GM19193 (cell line): ENCODE results near the gene C6orf47.

Source experiments
- POLR2A ChIP-seq: IDR thresholded peaks from 4 replicates; pipeline ENCODE4 v1.6.1; 2011; ENCODE audit not compliant: insufficient read depth, insufficient read length; ENCODE audit errors: extremely low read depth

C6orf47 gene

DNA sequence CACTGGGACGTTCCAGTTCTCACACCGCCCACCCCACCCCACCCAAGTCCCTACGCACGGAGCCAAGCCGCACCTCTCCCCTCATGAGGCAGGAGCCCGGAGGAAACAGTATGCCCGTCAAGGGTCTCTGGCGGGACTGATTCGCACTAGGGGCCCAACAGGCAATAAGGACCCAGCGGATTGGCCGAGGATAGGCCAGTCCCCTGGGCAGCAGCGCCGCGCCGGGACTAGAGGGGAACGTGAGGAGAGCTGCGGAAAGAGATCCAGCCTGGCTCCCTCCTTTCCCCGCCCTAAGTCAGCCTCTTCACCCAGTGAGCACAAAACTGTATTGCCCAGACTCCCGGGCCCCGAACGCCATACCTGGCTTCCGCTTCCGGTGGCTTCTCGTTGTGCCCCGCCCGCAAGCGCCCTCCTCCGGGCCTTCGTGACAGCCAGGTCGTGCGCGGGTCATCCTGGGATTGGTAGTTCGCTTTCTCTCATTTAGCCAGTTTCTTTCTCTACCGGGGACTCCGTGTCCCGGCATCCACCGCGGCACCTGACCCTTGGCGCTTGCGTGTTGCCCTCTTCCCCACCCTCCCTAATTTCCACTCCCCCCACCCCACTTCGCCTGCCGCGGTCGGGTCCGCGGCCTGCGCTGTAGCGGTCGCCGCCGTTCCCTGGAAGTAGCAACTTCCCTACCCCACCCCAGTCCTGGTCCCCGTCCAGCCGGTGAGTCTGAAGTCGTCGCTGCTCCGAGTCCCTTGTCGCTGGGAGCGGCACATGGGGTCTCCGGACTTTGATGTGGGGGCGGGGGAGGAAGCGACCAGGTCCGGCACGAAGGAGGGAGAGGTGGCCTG, 5.1 kb upstream of the C6orf47 start, which contains the start of gene CSNK2B:
Gene CSNK2B, plus strand, starts transcription at position 580 of the 836 bp plus-strand sequence. CDS start 752 bp downstream, outside the sequence.
- TF ChIP-seq POLR2A, result peak; percentile 87

DNA sequence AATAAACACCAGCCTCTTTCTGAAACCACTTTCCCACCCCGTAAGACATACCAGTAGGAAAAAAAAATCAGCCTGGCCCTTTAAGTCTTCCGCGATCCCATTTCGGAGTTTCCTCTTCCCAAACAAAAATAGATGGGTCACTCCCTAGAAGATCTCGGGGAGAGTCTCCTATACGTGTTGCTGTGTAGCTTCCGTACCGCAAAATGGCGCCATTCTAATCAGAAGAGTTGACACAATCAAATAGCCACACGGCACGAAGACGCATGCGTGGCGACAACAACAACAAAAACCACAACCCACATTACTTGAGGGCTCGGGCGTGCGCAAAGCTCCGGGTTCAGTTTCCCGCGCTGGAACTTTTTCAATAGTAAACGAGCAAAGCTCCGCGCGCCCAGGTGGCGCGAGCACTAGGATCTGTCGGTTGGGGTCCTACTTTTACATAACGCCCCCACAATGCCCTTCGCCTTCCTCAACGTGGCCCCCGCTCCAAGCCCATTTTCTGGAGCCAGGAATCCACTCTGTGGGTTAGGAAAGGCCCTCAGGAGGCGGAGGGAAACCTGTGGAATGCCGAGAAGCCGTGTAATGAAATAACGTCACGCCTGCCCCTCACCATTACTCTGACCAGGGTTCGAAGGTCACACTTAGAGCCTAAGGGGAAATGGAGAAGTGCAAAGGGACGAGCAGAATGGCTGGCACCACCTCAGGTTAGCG, 4.4 kb upstream of the C6orf47 start, which contains the start of gene GPANK1:
Gene GPANK1, minus strand, starts transcription at position 208 of the 711 bp plus-strand sequence. CDS start 519 bp downstream, outside the sequence.
- no peak for TF ChIP-seq POLR2A

GRCh38 chr6:31663961-31664789, 3.6 kb upstream of the C6orf47 start:
- TF ChIP-seq POLR2A, result no peak

GRCh38 chr6:31663126-31663960, 2.8 kb upstream of the C6orf47 start:
- no peak for TF ChIP-seq POLR2A

DNA sequence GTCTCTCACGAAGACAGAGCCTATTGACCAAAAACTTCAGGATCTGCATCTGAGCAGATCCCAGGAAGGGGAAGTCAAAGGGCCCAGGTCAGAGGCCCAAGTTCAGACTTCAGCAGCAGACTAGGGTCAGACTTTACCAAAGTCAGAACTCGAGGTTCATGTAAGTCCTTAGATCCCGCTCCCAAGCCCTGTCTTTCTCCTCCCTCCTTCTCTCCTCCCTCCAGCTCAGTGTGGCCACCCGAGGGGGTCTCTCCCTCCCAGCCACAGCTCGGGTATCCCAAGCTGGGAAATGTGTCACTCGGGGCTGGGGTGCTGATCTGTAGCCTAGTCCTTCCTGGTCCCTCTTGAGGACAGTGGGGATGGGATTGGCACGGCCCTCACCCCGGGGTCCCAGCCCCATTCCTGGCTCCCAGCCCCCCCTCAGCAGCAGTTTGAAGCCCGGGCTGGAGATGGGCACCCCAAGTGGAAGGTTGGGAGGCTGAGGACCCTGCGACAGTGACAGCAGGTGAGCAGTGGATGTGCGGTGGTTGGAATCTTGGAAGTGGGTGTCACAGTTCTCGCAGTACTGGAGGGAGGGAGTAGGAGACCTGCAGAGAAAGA, 1.6 kb upstream of the C6orf47 start:
- TF ChIP-seq POLR2A, result no peak

GRCh38 chr6:31661262-31662123, 915 bp upstream of the C6orf47 start:
- TF ChIP-seq POLR2A, result no peak

- TF ChIP-seq POLR2A, result peak; percentile 15
Measured at GRCh38 chr6:31659649-31660380, 763 bp downstream of the C6orf47 start.

DNA sequence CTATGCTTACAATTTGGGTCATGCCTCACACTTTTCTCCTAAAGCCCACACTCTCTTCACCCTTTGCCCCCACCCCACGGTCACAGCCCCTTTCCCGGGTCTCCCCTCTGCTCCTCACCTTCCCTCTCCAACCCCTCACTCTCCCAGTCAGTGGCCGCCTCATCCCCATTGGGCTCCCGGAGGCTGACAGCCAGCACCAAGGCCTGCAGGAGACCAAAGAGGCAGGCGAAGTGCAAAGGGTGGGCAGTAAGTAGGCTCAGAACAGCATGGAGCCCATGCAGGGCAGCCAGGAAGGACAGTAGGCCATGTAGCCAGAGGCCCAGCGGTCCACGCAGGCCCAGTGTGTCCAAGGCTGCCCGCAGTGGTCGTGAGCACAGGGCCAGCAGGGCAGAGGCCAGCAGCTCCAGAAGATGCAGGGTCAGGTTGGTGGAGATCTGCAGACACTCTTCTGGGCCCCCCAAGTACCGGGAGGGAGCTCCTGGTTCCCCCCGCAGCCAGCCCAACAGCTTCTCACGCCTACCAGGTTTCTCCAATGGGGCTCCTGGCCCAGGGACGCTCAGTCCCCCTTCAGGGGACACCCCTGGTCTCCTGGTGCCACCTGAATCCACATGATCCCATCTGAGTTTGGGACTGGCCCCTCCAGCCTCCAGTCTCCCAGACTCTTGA, 1.5 kb downstream of the C6orf47 start:
- no peak for TF ChIP-seq POLR2A

DNA sequence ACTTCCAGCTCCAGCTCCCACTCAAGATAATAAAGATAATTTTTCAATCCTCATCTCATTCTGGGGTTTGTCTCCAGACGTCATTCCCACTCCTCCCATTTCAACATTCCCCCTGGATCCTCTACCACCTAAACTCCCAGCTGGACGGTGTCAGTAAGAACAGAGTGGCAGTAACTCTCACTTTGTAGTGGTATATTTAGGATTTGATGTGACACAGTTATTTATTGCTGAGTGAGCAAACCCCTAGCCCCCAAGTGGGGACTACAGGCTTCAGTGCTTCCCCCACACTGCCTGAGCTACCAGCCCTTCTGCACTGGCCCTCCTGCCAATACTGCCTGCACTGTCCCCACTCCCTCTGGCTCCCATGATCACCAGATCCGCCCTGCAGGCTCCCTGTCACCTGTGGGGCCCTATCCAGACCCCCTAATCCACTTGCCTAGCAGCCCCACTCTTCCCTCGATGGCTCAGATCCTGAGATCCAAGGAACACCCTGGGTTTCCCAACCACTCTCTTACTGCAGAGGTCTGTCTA, 2.4 kb downstream of the C6orf47 start:
- TF ChIP-seq POLR2A, result no peak

DNA sequence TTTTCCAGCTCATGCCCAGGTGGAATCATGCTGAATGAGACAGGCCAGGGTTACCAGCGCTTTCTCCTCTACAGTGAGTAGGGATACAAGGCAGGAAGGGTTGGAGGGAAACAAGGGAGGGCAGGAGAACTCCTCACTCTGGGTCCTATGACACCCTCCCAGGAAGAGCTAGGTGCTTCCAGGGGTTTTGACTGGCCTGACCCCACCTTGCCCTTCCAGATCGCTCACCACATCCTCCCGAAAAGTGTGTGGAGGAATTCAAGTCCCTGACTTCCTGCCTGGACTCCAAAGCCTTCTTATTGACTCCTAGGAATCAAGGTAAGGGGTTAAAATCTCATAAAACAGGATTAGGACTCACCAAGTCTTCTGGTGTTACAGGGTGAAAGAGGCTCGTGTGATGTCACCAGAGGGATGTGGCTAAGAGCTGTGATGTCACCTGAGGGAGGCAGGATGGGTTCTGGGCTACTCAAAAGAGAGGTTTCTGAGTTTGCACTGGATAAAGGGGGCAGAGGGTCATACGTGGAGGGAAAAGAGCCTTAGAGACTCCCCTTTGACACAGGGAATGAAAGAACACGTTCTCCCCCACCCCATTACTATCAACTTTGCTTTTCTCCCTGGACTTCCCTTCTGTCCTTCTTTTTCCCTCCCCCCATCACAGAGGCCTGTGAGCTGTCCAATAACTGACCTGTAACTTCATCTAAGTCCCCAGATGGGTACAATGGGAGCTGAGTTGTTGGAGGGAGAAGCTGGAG, 3.0 kb downstream of the C6orf47 start:
- no peak for TF ChIP-seq POLR2A
